GM06990 (cell line): ENCODE data around the gene STAG2.

ENCODE experiments used
- DNase-seq: peaks from one replicate; pipeline ENCODE4 v3.0.0-alpha.2; 2011; ENCODE audit not compliant: insufficient read length; ENCODE audit errors: extremely low read depth
- H3K27me3 ChIP-seq: replicated peaks from 2 replicates; pipeline ENCODE4 v1.6.0; 2011; ENCODE audit warnings: low read length; ENCODE audit not compliant: control insufficient read depth, insufficient read depth
- H3K36me3 ChIP-seq: 2 replicates; pipeline ENCODE4 v1.5.1; 2011; ENCODE audit warnings: low read length; ENCODE audit not compliant: control insufficient read depth, insufficient read depth
- H3K4me3 ChIP-seq: replicated peaks from 2 replicates; pipeline ENCODE4 v1.5.1; 2011; ENCODE audit warnings: low read depth, mild to moderate bottlenecking, control low read depth, low read length
- TF ChIP-seq, protein P1 (sequence below): IDR thresholded peaks from 2 replicates; pipeline ENCODE4 v1.5.1; 2011; ENCODE audit warnings: low read length, control low read depth, mild to moderate bottlenecking, inconsistent platforms; ENCODE audit not compliant: insufficient read depth, poor library complexity, severe bottlenecking

Gene STAG2

DNA sequence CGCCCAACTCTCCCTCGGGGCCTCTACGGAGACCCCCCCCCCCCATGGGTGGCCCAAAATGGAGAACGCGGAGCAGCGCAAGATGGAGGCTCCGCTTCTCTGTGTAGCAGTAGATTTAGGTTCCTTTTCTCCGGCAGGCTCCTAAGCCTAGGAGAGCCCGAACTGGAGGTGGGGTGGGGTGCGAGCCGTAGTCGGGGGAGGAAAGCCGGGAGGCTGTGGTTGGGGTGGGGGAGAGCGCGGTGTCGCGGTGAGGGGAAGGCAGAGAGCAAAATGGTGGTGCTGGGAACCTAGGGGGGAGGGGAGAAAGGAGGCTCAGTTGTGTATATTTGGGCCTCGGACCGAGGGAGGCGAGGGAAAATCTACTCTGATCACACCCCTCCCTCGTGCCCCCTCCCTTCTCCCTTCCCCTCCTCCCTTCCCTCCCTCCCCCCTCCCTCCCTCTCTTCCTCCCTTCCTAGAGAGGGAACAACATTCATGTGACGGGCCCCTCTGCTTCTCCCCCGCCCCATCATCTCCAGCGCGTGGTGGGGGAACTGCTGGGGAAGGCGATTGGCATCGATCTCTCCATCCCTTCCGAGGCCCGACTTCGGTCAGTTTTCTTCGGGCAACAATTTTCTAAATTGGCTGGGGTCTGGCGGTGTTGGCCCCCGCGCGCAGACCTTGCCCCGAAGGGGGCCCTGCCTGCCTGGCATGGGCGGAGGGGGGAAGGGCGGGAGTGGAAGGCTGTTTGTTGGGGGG lies at the start of gene STAG2:
Gene STAG2 (plus strand): TSS at position 439 of the 738 bp plus-strand sequence. CDS start 60,922 bp downstream, outside the sequence.
- DNase-seq = peak; percentile 70
- H3K4me3 ChIP-seq = peak within 1 kb of the TSS; percentile 83
- H3K27me3 ChIP-seq = no peaks in the 10 kb centered on the region
- H3K36me3 ChIP-seq = no peaks in the 10 kb centered on the region
- TF ChIP-seq, protein P1, sequence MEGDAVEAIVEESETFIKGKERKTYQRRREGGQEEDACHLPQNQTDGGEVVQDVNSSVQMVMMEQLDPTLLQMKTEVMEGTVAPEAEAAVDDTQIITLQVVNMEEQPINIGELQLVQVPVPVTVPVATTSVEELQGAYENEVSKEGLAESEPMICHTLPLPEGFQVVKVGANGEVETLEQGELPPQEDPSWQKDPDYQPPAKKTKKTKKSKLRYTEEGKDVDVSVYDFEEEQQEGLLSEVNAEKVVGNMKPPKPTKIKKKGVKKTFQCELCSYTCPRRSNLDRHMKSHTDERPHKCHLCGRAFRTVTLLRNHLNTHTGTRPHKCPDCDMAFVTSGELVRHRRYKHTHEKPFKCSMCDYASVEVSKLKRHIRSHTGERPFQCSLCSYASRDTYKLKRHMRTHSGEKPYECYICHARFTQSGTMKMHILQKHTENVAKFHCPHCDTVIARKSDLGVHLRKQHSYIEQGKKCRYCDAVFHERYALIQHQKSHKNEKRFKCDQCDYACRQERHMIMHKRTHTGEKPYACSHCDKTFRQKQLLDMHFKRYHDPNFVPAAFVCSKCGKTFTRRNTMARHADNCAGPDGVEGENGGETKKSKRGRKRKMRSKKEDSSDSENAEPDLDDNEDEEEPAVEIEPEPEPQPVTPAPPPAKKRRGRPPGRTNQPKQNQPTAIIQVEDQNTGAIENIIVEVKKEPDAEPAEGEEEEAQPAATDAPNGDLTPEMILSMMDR = no peak

DNA sequence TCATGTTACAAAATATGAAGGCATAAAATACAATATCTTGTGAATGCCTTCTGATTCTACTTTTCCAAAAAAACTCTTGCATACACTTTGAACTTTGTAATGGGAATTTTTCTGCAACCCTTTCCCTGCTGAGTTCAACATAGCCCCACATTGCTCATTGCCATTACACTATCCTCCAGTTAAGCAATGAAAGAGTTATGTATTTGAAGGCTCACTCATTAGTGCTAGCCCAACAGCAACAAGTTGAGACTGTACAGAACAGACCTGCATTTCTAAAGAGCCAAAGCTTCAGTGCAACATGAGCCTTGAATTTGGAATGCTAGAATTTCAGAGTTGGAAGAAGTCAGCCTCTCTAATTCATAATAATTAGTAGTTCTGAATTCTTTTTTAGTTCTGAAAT lies 44.4 kb upstream of the STAG2 start:
- Histone ChIP-seq H3K4me3 (no peak overlapping the region), H3K36me3 (no peaks in the 10 kb centered on the region), H3K27me3 (no peaks in the 10 kb centered on the region)
- TF ChIP-seq, protein P1 = no peak
- DNase-seq = no peak

DNA sequence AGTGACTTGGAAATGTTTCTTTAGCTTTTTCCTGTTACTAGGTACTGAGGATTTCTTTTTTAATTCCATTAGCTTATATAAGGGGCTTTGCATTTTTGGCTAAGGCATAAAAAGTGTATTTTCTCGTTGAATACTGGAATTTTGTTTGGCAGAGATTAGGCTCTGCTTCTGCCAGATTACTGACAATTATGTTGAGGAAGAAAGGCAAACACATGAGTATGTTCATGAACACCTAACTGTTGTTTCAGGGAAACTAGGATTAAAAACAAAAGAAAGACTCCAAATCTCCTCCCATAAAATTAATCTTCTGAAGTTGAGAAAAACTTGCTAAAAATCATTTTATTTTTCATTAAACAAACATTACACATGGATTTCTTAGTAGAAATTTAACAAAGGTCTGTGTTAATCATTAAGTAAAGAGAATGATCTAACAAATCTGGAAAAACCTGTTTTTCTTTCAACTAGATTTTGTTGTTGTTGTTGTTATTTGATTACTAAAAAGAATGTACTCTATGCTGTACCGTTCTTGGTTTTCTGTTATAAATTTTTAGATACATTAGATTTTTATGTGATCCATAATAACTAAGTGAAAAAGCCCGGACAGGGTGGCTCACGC lies 43.3 kb upstream of the STAG2 start:
- TF ChIP-seq, protein P1 = no peak
- Histone ChIP-seq H3K36me3 (no peaks in the 10 kb centered on the region), H3K4me3 (no peak overlapping the region), H3K27me3 (no peaks in the 10 kb centered on the region)
- DNase-seq = no peak

DNA sequence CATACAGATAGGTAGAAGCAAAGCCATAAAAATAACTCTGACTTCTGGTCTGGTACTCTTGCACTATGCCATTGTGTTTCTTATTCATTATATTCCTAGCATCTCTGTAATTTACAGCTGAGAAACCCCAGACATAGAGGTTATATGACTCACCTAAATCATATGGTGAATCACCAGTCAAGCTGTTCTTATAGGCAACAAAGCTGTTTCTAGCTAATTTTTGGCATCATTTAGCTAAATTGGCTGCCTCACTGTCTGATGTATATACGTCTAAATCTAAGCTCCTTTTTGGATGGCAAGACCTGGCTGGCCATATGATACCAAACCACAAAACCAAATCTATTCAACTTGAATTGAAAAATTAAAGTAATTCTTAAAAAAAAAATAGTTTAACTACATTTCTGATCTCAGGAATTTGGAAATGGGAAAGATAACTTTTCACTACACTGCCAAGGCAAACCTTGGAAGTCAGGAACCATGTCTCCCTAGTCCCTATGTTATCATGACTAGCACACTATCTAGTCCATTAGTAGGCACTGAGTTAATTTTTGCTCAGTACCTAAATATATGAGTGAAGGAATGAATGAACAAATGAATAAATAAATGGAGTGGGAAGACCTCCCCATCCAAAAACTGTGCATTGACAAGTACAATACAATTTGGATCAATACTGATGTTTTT lies 41.3 kb upstream of the STAG2 start:
- TF ChIP-seq, protein P1 = no peak
- no peak overlapping the region for H3K4me3 ChIP-seq
- H3K27me3 ChIP-seq = no peaks in the 10 kb centered on the region
- DNase-seq = no peak
- no peaks in the 10 kb centered on the region for H3K36me3 ChIP-seq

DNA sequence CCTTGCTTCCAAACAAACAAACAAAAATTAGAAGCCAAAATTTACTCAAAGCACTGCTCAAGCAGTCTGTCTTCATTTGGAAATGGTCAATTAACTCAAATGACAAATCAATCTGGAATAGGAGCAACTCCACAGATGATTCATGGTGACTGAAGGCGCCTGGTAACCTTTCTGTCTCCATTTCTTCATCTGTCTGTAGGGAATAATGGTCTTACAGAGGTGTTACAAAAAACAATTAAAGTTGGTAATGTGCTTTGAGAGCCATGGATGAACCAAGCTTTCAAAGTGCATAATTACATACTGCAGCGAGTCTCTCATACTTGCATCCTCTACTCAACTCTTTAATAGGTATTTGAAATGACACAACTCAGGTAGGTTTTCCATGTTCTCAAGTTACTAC lies 38.3 kb upstream of the STAG2 start:
- TF ChIP-seq, protein P1 = no peak
- H3K4me3 ChIP-seq = no peak overlapping the region
- H3K36me3 ChIP-seq = no peaks in the 10 kb centered on the region
- no peak for DNase-seq
- no peaks in the 10 kb centered on the region for H3K27me3 ChIP-seq
